CD4-positive, alpha-beta T cell (primary cell): ENCODE results near the gene CD34. TPM values are rescaled to one million over a fixed set of nuclear protein-coding genes. Genes with fewer than 3 reads are reported as not detected.

Experiments used
- ATAC-seq: fragments of 200-7000 bp; cut with Tn5 transposase; one replicate; pipeline ENCODE4 v1.10.0; 2022; ENCODE audit warnings: mild to moderate bottlenecking; ENCODE audit not compliant: poor library complexity
- CTCF ChIA-PET: fragments of 350-600 bp; sonication (Branson Sonifier 250); formaldehyde crosslinking; loops from one replicate; lab custom pipeline; 2021; ENCODE audit warnings: antibody characterized with exemption, inconsistent platforms; lab: Charles Lee
- POLR2A ChIA-PET: fragments of 350-600 bp; sonication (Branson Sonifier 250); formaldehyde crosslinking; loops from one replicate; lab custom pipeline; 2021; ENCODE audit warnings: antibody characterized with exemption, inconsistent platforms; lab: Charles Lee
- DNase-seq, 14 experiments: peaks; one replicate each; pipeline ENCODE4 v3.0.0-alpha.2; 2013 to 2020; ENCODE audit warnings: mixed read lengths in 2 of 14
- H3K27ac ChIP-seq, 2 donors: one replicate each; pipeline versions ENCODE4 v1.5.1 to v1.7.0; 2013; ENCODE audit warnings: low read length in 2 of 2, low read depth in 1 of 2, mild to moderate bottlenecking in 1 of 2
- H3K27me3 ChIP-seq, 2 experiments: 1 replicate in 1 of 2; 2 replicates in 1 of 2; pipeline versions ENCODE4 v1.6.1 to v1.7.0; 2013; ENCODE audit warnings: low read length in 2 of 2, control low read depth in 1 of 2, mild to moderate bottlenecking in 1 of 2, moderate library complexity in 1 of 2; ENCODE audit not compliant: insufficient read depth in 2 of 2, control insufficient read depth in 1 of 2
- H3K36me3 ChIP-seq: one replicate; pipeline ENCODE4 v1.6.1; 2013; ENCODE audit warnings: low read length, control low read depth; ENCODE audit not compliant: insufficient read depth
- H3K4me1 ChIP-seq: one replicate; pipeline ENCODE4 v1.6.1; 2013; ENCODE audit warnings: low read length, control low read depth; ENCODE audit not compliant: insufficient read depth
- H3K4me3 ChIP-seq: one replicate; pipeline ENCODE4 v1.5.1; 2013; ENCODE audit warnings: mild to moderate bottlenecking, low read length, moderate library complexity
- H3K9me3 ChIP-seq, 2 experiments: 1 replicate in 1 of 2; 2 replicates in 1 of 2; pipeline versions ENCODE4 v1.6.1 to v1.7.0; 2013; ENCODE audit warnings: low read length in 2 of 2, mild to moderate bottlenecking in 2 of 2, control low read depth in 1 of 2, moderate library complexity in 1 of 2; ENCODE audit not compliant: control insufficient read depth in 1 of 2, insufficient read depth in 1 of 2
- H3K27ac Mint-ChIP-seq: one replicate; pipeline ENCODE4 v1.8.0; 2020; ENCODE audit warnings: mixed read lengths
- H3K27me3 Mint-ChIP-seq: one replicate; pipeline ENCODE4 v1.8.0; 2021; ENCODE audit warnings: mixed read lengths
- H3K36me3 Mint-ChIP-seq: one replicate; pipeline ENCODE4 v1.8.0; 2021; ENCODE audit warnings: low read depth, mixed read lengths
- H3K4me1 Mint-ChIP-seq: one replicate; pipeline ENCODE4 v1.8.0; 2021; ENCODE audit warnings: low read depth, mixed read lengths
- H3K4me3 Mint-ChIP-seq: one replicate; pipeline ENCODE4 v1.8.0; 2020; ENCODE audit warnings: mild to moderate bottlenecking, mixed read lengths
- H3K9me3 Mint-ChIP-seq: one replicate; pipeline ENCODE4 v1.8.0; 2020; ENCODE audit warnings: mixed read lengths
- CTCF ChIP-seq: fragments of 200-600 bp; IDR thresholded peaks from one replicate; pipeline ENCODE4 v1.8.0; 2022; ENCODE audit warnings: antibody characterized with exemption, mild to moderate bottlenecking
- intact Hi-C, 2 experiments: fragments of 100-400 bp; cut with DNase I in 1 of 2; cut with micrococcal nuclease in 1 of 2; formaldehyde crosslinking; loops; one replicate each; pipeline versions ENCODE4 v1.15.1 to v1.9.0; 2023 to 2025; cut with DNase I, micrococcal nuclease
- total RNA-seq, 174 experiments: library from RNA in 2 of 174; stranded (reverse) in 2 of 174; gene quantifications; one replicate each; pipeline ENCODE4 v1.2.3 and lab custom pipeline; 2021 to 2026

The CD34 gene
- total RNA-seq, 2 experiments from 2014 or later, result not detected

DNA sequence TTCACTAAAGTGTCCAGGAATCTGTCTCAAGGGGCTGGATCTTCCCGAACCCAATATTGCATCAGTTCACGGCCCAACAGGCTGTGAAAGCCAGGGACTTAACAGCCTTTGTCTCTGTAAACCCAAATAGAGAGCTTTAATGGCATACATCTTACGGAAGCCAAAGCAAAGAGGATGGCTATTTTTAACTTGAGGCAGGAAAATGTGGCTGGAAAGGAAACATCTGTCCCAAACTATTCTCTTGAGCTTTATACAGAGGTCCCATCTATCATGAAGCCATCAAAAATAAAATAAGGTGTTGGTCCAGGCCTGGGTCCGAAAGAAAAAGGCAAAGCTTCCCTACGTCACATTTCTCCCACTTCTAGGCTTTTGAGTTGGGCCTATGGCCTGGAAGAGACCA is 7.7 kb upstream of the CD34 start:
- ATAC-seq (no peak), DNase-seq (no peak)
- Histone ChIP-seq H3K4me1 (no peaks in the 10 kb centered on the region), H3K27ac (no peak overlapping the region), H3K36me3 (no peaks in the 10 kb centered on the region), H3K9me3 (no peaks in the 10 kb centered on the region), H3K27me3 (peaks cover 6 to 12% of the 10 kb centered on the region in 2 experiments), H3K4me3 (no peak overlapping the region)
- TF ChIP-seq CTCF, result no peak
- H3K27ac Mint-ChIP-seq, result no peak overlapping the region
- H3K4me3 Mint-ChIP-seq, result no peak overlapping the region
- H3K36me3 Mint-ChIP-seq, result no peaks in the 10 kb centered on the region
- CTCF ChIA-PET, result no interaction called here
- POLR2A ChIA-PET, result no interaction called here
- H3K9me3 Mint-ChIP-seq, result no peaks in the 10 kb centered on the region
- intact Hi-C loops, result no loop called here
- H3K27me3 Mint-ChIP-seq, result peaks cover 44% of the 10 kb centered on the region
- H3K4me1 Mint-ChIP-seq, result no peaks in the 10 kb centered on the region

DNA sequence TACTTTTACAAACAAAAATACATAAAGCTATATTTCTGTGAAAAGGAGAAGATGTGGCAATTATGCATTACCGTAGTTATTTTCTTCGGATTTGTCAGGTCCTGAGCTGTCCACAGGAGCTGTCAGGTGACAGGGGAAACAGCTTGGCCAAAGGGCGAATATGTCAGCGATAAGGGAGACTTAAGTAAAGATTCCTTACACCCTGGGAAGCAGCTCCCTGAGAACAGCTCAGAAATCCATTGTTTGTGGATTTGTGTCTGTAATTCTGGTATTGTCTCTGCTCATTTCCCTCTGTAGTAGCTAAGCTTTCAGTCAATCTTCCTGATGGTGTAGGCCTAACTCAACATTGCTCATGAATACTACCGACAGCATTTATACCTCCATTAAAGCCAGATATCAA is 7.1 kb upstream of the CD34 start:
- DNase-seq, result no peak
- Mint-ChIP-seq H3K4me1 (no peaks in the 10 kb centered on the region), H3K9me3 (no peaks in the 10 kb centered on the region), H3K36me3 (no peaks in the 10 kb centered on the region), H3K4me3 (no peak overlapping the region), H3K27ac (no peak overlapping the region), H3K27me3 (peaks cover 44% of the 10 kb centered on the region)
- CTCF ChIA-PET, result no interaction called here
- Histone ChIP-seq H3K4me1 (no peaks in the 10 kb centered on the region), H3K27me3 (peaks cover 6 to 13% of the 10 kb centered on the region in 2 experiments), H3K9me3 (no peaks in the 10 kb centered on the region), H3K4me3 (no peak overlapping the region), H3K27ac (no peak overlapping the region), H3K36me3 (no peaks in the 10 kb centered on the region)
- intact Hi-C loops, result no loop called here
- POLR2A ChIA-PET, result no interaction called here
- no peak for TF ChIP-seq CTCF
- ATAC-seq, result no peak

- CTCF ChIA-PET, result interaction anchor here (0.7 kb wide), 1 partner anchor 40 kb away, joined by 3 read pairs; no protein-coding TSS in a partner anchor
- Mint-ChIP-seq H3K9me3 (no peaks in the 10 kb centered on the region), H3K27ac (no peak overlapping the region), H3K4me1 (no peaks in the 10 kb centered on the region), H3K4me3 (no peak overlapping the region), H3K27me3 (peaks cover 46% of the 10 kb centered on the region), H3K36me3 (no peaks in the 10 kb centered on the region)
- intact Hi-C loops, result no loop called here
- H3K36me3 ChIP-seq, result no peaks in the 10 kb centered on the region
- no peaks in the 10 kb centered on the region for H3K4me1 ChIP-seq
- DNase-seq (no peak), ATAC-seq (no peak)
- no peak for TF ChIP-seq CTCF
- no peak overlapping the region for H3K27ac ChIP-seq
- no peak overlapping the region for H3K4me3 ChIP-seq
- H3K9me3 ChIP-seq, result no peaks in the 10 kb centered on the region
- H3K27me3 ChIP-seq, result peaks cover 11 to 13% of the 10 kb centered on the region in 2 experiments
- POLR2A ChIA-PET, result no interaction called here
These were observed 6.2 kb upstream of the CD34 start for GRCh38 chr1:207917080-207917479.
